WTC11 (cell line): ENCODE data around the gene TEK.

Experiments used
- ARID4B ChIP-seq: sonication (generic); formaldehyde crosslinking; IDR thresholded peaks from 2 replicates; pipeline ENCODE4 v1.8.0; 2023; ENCODE audit warnings: missing genetic modification reagents, mild to moderate bottlenecking, borderline replicate concordance
- ATF3 ChIP-seq: sonication (generic); formaldehyde crosslinking; conservative IDR thresholded peaks from 2 replicates; pipeline ENCODE4 v1.8.1; 2022; ENCODE audit warnings: mild to moderate bottlenecking, missing genetic modification reagents
- CREM ChIP-seq: sonication (generic); formaldehyde crosslinking; IDR thresholded peaks from 2 replicates; pipeline ENCODE4 v1.8.1; 2022; ENCODE audit warnings: mild to moderate bottlenecking, missing genetic modification reagents, moderate library complexity
- CTCF ChIP-seq: fragments of 200-600 bp; IDR thresholded peaks from 2 replicates; pipeline ENCODE4 v1.8.0; 2022; ENCODE audit warnings: antibody characterized with exemption
- ELF4 ChIP-seq: sonication (generic); formaldehyde crosslinking; IDR thresholded peaks from 2 replicates; pipeline ENCODE4 v1.8.1; 2022; ENCODE audit warnings: low read depth, mild to moderate bottlenecking, moderate library complexity, missing genetic modification reagents
- TEAD4 ChIP-seq: sonication (generic); formaldehyde crosslinking; IDR thresholded peaks from 2 replicates; pipeline ENCODE4 v1.8.0; 2022; ENCODE audit warnings: mild to moderate bottlenecking, missing genetic modification reagents
- TP53 ChIP-seq: sonication (generic); formaldehyde crosslinking; IDR thresholded peaks from 2 replicates; pipeline ENCODE4 v1.8.1; 2023; ENCODE audit warnings: mild to moderate bottlenecking, missing genetic modification reagents
- ZNF232 ChIP-seq: sonication (generic); formaldehyde crosslinking; IDR thresholded peaks from 2 replicates; pipeline ENCODE4 v1.8.0; 2022; ENCODE audit warnings: mild to moderate bottlenecking, missing genetic modification reagents
- ZNF317 ChIP-seq: sonication (generic); formaldehyde crosslinking; IDR thresholded peaks from 2 replicates; pipeline ENCODE4 v1.8.1; 2023; ENCODE audit warnings: low read depth, mild to moderate bottlenecking, moderate library complexity, missing genetic modification reagents, borderline replicate concordance

- TF ChIP-seq ELF4 (CRISPR knock-in tag) (no peak), CTCF (no peak), ZNF317 (no peak), CREM (CRISPR knock-in tag) (no peak), ATF3 (no peak), TP53 (CRISPR knock-in tag) (no peak), TEAD4 (CRISPR knock-in tag) (no peak), ARID4B (no peak), ZNF232 (CRISPR knock-in tag) (no peak)
Observed at GRCh38 chr9:27059412-27059811, 49.6 kb upstream of the TEK start.
